HG03045 (cell line): Measurements from ENCODE around the gene TOMM34.
A peak's percentile ranks its signal among the peaks of the same experiment; 100 is the strongest.

Source experiments
- ATAC-seq: cut with Tn5 transposase; IDR thresholded peaks from one replicate; pipeline ENCODE4 v1.9.1; 2021; ENCODE audit warnings: mild to moderate bottlenecking, moderate library complexity; ENCODE audit not compliant: unreplicated experiment

Gene TOMM34

DNA sequence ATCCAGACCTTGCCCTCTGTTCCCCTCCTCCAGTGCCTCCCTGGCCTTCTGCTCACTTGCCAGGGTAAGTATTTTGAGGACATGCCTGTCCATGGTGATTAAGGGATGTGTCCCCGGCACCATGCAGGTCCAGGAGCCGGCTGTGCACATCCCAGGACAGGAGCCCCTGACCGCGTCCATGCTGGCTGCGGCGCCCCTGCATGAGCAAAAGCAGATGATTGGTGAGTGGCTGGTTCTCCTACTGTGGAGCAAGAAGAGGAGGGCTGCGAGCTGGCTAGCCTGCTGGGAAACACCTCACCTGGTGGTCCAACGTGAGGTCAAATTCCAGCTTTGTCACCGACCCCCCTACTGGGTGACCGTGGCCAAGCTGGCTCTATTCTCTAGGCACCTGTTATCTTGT is 23.7 kb downstream of the TOMM34 start:
- ATAC-seq, result no peak

DNA sequence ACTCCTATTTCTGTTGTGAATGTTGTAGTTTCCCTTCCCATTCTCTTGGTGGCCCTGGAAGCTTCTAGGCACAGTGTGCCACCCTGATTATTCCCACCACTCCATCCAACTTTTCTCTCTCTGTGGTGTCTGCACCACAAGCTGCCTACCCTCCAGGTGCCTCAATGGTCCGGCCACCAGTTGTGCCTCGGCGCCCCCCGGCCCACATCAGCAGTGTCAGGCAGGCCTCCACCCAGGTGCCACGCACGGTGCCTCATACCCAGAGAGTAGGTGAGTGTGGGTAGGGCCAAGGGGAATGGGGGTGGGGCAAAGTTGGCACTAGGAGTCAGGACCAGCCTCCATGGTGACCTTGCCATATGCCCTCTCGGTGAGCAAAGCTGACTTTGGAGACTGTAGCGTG is 27.3 kb downstream of the TOMM34 start:
- no peak for ATAC-seq

DNA sequence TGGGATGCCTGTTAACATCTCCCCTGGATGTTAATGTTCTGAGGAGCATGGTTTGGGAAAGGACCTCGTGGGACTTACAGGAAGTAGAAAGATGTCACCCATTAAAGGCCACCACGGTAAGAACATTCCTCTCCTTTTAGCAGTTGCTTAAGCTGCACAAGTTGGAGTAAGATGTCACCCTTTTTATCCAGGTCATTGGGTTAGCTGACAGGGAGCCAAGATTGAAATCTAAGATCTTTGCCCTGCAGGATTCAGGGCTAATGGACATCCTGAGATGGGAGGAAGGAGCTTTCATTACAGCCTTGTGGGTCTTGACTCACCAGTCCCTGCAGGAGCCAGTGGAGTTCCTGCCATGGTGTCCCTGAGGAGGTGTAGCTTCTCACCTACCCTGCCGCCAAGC is 28.3 kb downstream of the TOMM34 start:
- no peak for ATAC-seq

DNA sequence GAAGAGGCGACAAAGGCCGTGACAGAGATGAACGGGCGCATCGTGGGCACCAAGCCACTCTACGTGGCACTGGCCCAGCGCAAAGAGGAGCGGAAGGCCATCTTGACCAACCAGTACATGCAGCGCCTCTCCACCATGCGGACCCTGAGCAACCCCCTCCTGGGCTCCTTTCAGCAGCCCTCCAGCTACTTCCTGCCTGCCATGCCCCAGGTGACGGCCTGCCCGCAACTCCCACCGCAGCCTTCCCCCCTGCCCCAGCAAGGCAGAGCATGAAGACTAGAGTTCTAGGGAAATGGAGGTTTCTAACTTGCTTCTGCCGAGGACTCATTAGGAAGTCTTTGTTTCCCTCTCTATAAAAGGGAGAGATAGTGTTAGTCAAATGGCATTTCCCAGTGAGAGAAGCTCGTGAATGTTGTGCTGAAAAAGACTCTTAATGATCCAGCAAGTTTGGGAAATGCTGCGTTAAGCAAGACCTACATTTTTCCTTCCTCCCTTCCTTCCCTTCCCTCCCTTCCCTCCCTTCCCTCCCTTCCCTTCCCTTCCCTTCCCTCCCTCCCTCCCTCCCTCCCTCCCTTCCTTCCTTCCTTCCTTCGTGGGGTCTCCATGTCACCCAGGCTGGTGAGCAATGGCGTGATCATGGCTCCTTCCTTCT is 29.6 kb downstream of the TOMM34 start:
- ATAC-seq, result no peak

DNA sequence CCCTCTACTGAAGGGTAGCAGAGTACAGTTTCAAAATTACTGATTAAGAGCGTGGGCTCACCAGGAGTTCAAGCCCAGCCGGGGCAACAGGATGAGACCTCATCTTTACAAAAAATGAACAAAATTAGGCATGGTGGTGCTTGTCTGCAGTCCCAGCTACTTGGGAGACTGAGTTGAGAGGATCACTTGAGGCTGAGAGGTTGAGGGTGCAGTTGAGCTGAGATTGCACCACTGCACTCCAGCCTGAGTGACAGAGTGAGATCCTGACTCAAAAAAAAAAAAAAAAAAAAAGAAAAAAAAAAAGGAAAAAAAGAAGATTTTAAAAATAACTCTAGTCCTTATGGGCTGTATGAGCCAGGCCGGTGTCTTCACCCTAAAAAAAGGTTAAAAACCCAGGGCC is 31.6 kb downstream of the TOMM34 start:
- no peak for ATAC-seq

DNA sequence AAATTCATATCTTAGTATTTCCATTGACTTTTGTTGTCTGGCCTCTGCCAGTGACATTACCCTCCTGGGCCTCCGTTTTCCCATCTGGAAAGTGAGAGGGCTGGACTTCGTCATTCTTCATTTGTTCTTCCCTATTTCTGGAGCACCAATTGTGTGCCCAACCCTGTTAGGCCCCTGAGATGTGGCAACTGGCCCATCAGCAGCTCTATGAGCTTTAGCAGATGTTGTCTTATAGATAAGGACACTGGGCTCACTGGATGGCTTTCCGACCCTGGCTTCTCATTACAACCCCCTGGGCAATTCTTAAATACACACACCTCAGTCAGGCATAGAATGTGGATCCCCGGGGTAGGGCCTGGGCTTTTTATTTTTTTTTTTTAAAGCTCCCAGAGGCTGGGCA is 35.7 kb downstream of the TOMM34 start:
- ATAC-seq, result no peak

DNA sequence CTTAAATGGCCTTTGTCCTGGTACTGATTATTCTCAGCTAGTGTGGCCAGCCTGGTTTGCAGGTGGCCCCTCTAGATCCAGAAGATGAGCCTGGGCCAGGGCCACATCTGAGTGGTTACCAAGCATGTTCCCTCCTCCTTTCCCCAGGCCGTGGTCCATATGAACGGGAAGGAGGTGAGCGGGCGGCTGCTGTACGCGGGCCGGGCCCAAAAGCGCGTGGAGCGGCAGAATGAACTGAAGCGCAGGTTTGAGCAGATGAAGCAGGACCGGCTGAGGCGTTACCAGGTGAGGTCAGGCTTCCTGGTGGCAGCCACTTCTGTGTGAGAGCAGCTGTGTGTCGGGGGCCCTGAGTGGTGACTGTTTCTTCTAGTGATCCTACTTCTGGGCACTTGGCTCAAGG is 38.8 kb downstream of the TOMM34 start:
- no peak for ATAC-seq

DNA sequence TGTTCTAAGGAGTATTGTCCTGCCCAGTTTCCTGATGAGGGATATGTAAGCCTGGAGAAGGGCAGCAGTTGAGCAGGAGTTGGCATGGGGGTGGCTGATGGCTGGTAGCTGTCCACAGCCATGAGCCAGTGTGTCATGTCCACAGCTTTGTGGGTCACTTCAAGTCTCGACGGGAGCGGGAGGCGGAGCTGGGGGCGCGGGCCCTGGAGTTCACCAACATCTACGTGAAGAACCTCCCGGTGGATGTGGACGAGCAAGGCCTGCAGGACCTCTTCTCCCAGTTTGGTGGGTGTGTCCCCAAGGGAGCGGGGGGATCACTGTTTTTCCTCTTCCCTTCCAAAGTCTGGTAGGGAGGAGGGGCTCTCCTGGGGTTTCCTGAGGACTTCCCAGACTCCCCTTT is 41.4 kb downstream of the TOMM34 start:
- no peak for ATAC-seq

DNA sequence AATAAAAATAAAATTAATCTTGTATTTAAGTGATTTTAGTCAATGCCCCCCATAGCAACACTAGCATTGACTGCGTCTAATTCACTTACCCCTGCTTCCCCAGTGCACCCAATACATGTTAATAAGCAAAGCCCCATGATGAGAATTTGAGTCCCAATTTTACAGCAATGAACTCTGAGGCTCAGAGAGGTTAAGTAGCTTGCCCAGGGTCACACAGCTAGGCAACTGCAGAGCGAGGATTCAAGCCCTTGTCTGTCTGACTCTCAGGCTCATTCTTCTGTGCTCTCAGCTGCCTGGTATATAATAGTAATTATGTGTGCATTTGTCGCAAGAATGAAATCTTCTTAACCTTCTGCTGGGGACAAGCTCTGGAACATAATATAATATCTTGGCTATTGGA is 41.9 kb downstream of the TOMM34 start:
- no peak for ATAC-seq

DNA sequence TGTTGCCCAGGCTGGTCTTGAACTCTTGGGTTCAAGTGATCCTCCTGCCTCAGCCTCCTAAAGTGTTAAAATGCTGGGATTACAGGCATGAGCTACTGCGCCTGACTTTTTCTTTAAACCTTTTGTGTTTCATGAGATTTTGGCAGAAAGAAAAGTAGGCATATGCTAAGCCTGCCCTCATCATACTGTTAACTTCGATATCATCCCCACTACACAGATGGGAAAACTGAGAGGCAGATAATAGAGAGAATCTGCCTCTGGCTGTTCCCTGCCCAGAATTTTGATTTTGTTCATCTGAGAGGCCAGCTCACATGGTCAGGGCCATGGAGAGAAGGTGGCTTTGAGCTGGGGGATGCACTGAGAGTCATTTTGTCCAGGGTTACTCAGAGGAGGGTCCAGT is 42.8 kb downstream of the TOMM34 start:
- no peak for ATAC-seq

DNA sequence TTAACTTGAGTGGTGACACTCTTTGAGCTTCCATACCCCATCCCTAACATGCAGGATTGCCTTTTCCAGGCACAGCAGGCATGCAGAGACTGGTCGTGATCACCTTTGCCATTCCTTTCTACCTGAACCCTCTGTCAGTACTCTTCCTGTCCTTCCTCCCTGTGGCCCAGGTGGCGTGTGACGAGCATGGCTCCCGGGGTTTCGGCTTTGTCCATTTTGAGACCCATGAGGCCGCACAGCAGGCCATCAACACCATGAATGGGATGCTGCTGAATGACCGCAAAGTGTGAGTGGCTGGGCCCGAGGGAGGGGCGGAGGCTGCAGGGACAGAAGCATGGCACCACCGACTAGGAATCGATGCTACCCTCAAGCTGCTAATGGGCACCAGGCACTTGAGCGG is 43.6 kb downstream of the TOMM34 start:
- no peak for ATAC-seq

DNA sequence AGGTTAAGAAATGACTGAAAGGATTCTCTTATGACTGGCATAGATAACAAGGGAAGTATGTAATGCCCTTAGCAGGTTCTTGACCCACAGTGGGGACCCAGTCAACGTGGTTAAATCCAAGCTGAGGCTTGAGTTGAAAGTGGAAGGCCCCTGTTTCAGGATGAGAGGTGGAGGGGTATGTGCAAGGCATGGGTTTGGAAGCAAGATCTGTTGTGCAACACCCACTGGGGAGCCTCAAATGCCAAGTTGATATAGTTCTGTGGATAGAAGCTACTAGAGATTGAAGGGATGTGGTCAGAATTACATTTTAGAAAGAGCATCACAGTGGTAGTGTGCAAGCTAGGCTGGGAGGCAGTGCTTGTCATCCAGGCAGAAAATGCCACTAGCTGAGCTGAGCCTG is 45.3 kb downstream of the TOMM34 start:
- ATAC-seq, result no peak

DNA sequence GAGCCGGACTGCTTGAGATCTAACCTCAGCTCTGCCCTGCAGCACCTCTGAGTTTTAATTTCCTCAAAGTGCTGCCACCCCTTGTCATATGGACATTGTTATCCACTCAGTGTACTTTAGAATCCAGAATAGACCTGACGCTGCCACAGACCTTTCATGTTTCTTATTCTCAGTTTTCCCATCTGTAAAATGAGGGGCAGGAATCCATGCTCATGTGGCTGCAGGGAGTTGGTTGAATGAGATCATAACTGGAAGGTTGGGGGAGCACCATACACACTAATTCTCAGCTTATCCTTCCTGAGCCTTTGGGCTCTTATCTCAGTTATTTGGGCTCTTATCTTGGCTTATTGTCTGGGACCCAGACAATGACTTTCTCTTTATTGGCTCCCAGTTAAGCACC is 48.0 kb downstream of the TOMM34 start:
- ATAC-seq, result no peak

DNA sequence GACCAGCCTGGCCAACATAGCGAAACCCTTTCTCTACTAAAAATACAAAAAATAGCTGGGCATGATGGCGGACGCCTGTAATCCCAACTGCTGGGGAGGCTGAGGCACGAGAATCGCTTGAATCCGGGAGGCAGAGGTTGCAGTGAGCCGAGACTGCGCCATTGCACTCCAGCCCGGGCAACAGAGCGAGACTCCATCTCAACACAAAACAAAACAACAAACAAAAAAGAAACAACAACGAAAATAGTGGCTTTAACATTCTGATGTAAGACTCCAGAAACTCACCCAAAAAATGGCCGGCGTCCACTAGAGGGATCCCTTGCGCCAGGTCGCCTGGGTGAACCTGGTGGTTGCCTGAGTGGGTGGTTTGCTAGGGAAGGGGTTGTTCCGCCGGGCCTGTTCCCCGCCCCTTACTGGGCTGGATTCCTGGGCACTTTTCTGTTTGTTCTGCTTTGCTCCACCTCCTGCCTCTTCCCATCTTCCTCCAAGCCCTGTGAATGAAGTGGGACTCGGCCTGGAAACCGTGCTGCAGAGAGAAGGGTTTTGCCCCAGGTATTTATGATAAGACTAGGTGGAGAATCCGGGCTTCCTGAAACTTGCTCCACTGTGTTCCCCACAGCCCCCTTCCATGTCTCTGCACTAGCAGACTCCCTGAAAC is 48.8 kb downstream of the TOMM34 start:
- no peak for ATAC-seq

DNA sequence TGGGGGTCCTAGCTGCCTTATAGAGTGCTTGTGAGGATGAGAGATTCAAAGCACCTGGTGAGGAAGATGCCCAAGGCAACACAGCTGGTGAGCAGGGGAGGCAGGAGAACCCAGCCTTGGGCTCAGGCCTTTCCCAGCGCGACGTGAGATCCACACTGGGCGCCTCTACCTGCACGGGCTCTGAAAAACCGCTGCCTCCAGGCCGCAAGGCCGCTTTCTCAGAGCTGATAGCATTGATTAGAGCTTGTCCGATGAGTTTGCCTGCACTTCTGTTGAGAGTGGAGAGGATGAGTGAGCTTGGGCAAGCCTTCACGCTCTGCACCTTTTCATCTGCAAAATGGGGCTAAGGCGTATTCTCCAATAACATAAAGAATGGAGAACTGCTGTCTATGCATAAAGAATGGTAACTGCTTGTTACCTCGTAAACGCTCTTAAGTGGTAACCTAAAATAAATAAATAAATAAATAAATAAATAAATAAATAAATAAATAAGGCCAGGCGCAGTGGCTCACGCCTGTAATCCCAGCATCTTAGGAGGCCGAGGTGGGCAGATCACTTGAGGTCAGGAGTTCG is 49.4 kb downstream of the TOMM34 start:
- no peak for ATAC-seq

DNA sequence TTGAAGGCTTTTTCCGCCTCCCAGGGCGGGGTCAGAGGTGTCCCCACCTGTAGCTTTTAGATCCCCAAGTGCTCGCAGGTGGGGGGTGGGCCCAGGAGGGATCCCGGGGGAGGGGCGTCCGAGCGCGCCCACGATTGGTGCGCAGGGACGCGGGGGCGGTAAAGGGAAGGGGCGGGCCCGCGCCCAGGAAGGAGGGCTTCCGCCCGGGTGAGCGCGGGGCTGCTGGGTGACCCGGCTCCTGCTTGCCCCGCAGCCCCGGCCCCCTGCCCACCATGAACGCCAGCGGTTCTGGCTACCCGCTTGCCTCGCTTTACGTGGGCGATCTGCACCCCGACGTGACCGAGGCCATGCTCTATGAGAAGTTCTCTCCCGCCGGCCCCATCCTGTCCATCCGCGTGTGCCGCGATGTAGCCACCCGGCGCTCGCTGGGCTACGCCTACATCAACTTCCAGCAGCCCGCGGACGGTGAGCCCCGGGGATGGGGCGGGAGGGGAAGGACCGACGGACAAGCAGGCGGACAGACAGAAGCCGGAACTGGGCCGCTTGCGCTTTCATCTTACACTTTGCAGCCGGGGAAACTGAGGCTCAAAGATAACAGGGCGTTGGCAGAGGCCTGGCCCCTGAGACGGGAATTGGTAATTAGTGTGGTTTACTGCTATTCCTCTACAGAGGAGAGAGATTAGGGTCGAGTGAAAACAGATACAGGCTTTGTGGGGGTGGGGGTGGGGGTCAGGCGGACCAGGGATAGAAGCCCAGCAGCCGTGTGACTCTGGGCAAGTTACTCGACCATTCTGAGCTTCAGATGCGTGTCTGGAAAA is 50.1 kb downstream of the TOMM34 start, which contains the start of gene PABPC1L:
Gene PABPC1L, plus strand, starts transcription at position 189 of the 818 bp plus-strand sequence. Its CDS starts 84 bp downstream, at position 273.
- peak; percentile 80 for ATAC-seq

DNA sequence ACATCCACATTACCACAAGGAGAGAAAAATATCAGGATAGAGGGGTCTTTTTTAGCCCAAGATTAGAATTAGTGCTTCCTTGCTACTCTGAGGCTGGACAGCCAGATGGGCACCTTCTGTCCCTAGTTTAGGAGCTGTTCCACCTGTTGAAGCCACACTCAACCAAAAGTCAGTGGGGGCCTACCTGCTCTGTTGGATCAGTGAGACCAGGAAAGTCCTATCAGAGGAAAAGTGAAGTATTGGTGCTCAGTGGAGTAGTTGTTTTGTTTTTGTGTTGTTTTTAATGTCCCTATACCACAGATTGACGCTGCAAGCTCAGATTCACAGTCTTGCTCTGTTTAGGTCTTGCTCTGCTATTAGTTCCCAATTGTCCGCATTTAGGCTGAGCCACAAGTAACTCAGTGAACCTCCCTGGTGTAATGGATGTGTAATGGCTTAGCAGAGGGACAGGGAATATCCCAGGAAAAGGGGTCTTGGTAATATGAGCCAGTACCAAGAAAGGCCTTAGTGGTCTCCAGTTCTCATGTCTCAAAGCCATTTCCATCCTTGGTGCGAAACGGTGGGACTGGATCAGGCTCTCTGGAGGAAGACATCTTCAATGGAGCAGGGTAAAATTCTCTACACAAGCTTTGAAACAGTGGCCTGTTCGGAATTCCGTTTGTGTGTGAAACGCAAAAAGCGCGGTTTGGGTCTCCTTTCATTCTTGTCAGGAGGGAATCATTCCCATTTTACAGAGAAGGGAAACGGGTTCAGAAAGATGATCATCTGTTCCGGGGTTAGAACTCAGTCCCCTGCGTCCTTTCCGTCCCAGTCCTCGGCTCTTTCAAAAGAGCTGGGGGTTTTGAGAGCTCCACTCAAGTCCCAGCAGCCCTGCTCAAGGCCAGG is 51.0 kb downstream of the TOMM34 start:
- no peak for ATAC-seq

DNA sequence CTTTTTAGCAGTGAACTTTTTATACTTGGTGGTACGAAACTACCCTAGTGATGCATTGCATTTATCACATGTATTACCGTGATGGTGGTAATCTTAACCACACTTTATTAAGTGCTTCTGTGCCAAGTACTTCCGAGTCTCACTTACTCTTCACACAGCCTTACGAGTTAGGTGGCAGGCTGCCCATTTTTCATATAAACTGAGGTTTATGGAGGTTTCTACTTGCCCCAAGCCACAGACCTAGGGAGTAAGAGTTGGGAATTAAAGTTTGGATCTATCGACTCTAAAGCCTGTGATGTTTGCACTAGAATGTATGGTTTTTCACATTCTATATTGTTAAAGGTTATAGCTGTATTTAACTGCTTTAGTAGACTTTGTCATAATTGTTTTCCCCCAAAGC is 55.8 kb downstream of the TOMM34 start:
- no peak for ATAC-seq

DNA sequence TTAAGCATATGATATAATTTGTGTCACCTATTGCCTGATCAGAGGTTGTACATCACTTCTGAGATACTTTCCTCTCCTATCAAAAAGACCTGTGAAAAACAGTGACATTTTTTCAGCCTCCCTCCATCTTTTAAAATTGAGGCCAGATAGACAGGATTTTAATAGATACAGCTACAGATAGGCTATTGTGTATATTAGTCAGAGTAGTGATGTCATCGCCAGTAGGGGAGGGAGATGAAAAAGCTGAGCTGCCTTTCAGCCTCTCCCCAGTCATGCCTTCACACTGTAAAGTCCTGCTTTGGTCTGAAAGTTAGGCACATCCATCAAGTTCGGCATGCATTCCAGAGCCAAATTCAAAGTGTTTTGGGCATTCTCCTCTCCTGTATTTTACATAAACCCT is 58.2 kb downstream of the TOMM34 start:
- no peak for ATAC-seq

DNA sequence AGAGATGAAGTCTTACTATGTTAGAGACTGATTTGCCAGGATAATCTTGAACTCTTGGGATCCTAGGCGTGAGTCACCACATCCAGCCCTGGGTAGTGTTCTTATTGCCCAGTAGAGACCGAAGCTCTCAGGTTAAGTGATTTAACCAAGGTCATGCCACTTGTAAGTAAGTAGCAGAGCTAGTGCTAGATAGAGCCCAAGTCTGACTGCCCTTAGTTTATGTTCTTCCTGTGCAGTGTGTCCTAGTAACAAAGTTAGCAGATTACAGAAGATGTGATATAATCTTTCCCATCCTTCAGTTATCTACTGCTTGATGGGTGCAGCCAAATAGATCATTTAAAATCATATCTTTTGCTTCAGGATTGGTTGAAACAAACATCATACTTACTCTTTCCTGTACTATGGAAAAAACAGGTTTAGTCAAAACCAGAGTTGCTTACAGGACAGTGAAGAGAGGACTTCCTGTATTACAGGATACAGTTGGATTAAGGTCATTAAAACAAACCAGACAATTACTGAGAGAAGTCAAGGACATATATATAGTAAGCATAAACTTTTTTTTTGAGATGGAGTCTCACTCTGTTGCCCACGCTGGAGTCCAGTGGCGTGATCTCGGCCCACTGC is 59.9 kb downstream of the TOMM34 start:
- ATAC-seq, result no peak
